Body of pancreas (tissue), 4 donors: ENCODE measurements around the gene TMEM9.

Source experiments
- CTCF ChIP-seq, 7 experiments: fragments of 450-650 bp in 4 of 7; fragments of 200-600 bp in 3 of 7; sonication (generic) in 3 of 7; IDR thresholded peaks; one replicate each; pipeline ENCODE4 v1.5.1; 2016 to 2019; ENCODE audit warnings: antibody characterized with exemption in 7 of 7
- POLR2A ChIP-seq, 3 donors: fragments of 450-650 bp; IDR thresholded peaks; one replicate each; pipeline ENCODE4 v1.6.1; 2016; ENCODE audit warnings: antibody characterized with exemption in 3 of 3, mild to moderate bottlenecking in 2 of 3

GRCh38 chr1:201146626-201147390, 7.5 kb downstream of the TMEM9 start:
- TF ChIP-seq CTCF (IDR thresholded peaks at IDR 0.05) (no peak), POLR2A (IDR thresholded peaks at IDR 0.05) (no peak)
